Fibroblast of lung (primary cell): ENCODE measurements around the gene APAF1. TPM values are rescaled to one million over a fixed set of nuclear protein-coding genes. Genes with fewer than 3 reads are reported as not detected.

ENCODE experiments used
- DNase-seq, 2 donors: peaks; one replicate each; pipeline versions ENCODE4 v3.0.0 to v3.0.0-alpha.2; 2010; ENCODE audit warnings: low read depth in 2 of 2
- H2AFZ ChIP-seq: 2 replicates; pipeline ENCODE4 v1.5.1; 2012; ENCODE audit warnings: low read length, control low read depth, inconsistent platforms
- H3K27ac ChIP-seq: 2 replicates; pipeline ENCODE4 v1.5.1; 2011; ENCODE audit warnings: low read length, control low read depth; ENCODE audit not compliant: insufficient read depth
- H3K27me3 ChIP-seq: 2 replicates; pipeline ENCODE4 v1.5.1; 2011; ENCODE audit warnings: mild to moderate bottlenecking, low read length; ENCODE audit not compliant: control insufficient read depth, insufficient read depth
- H3K36me3 ChIP-seq: 2 replicates; pipeline ENCODE4 v1.5.1; 2011; ENCODE audit warnings: low read length; ENCODE audit not compliant: control insufficient read depth, insufficient read depth
- H3K4me1 ChIP-seq: 2 replicates; pipeline ENCODE4 v1.5.1; 2011; ENCODE audit warnings: low read length; ENCODE audit not compliant: control insufficient read depth, insufficient read depth; ENCODE audit errors: extremely low read depth
- H3K4me2 ChIP-seq: 2 replicates; pipeline ENCODE4 v1.5.1; 2011; ENCODE audit warnings: low read length, control low read depth; ENCODE audit not compliant: insufficient read depth; ENCODE audit errors: extremely low read depth
- H3K4me3 ChIP-seq, 4 experiments: fragments of 200-600 bp in 1 of 4; sonication (generic) in 1 of 4; replicated peaks in 1 of 4; 2 replicates each; pipeline ENCODE4 v1.5.1; 2011 to 2016; ENCODE audit warnings: low read length in 4 of 4, low read depth in 3 of 4, mild to moderate bottlenecking in 3 of 4, control low read depth in 2 of 4, inconsistent platforms in 1 of 4, mixed read lengths in 1 of 4; ENCODE audit not compliant: insufficient read depth in 1 of 4; ENCODE audit errors: control extremely low read depth in 1 of 4
- H3K79me2 ChIP-seq: 2 replicates; pipeline ENCODE4 v1.5.1; 2012; ENCODE audit warnings: mild to moderate bottlenecking, low read length, inconsistent platforms; ENCODE audit not compliant: control insufficient read depth, insufficient read depth
- H3K9ac ChIP-seq: 2 replicates; pipeline ENCODE4 v1.5.1; 2011; ENCODE audit warnings: mild to moderate bottlenecking, low read length, control low read depth; ENCODE audit not compliant: insufficient read depth
- H3K9me3 ChIP-seq: 2 replicates; pipeline ENCODE4 v1.5.1; 2012; ENCODE audit warnings: low read depth, low read length; ENCODE audit not compliant: control insufficient read depth, insufficient read depth
- H4K20me1 ChIP-seq: 2 replicates; pipeline ENCODE4 v1.5.1; 2011; ENCODE audit warnings: low read length; ENCODE audit not compliant: control insufficient read depth, insufficient read depth; ENCODE audit errors: extremely low read depth
- EZH2 ChIP-seq: IDR thresholded peaks from 2 replicates; pipeline ENCODE4 v1.5.1; 2012; ENCODE audit warnings: low read length, control low read depth, mild to moderate bottlenecking; ENCODE audit errors: missing control alignments
- polyA plus RNA-seq, 2 donors: library from polyadenylated mRNA; depleted of rRNA in 1 of 2; stranded (reverse) in 1 of 2; unstranded in 1 of 2; fragments of >200 nt; gene quantifications; 2 replicates each; pipeline ENCODE4 v1.2.1, GENCODE V29; 2011 to 2012; ENCODE audit warnings: missing spikeins in 1 of 2
- total RNA-seq: library from RNA; depleted of rRNA; stranded (reverse); fragments of >200 nt; gene quantifications from 2 replicates; pipeline ENCODE4 v1.2.1, GENCODE V29; 2014
- TF ChIP-seq, protein P1 (sequence below), 2 donors: IDR thresholded peaks in 1 of 2; conservative IDR thresholded peaks in 1 of 2; 1 replicate in 1 of 2; 2 replicates in 1 of 2; pipeline ENCODE4 v1.5.1; 2011 to 2012; ENCODE audit warnings: low read length in 2 of 2, control low read depth in 1 of 2, inconsistent platforms in 1 of 2, low read depth in 1 of 2, mild to moderate bottlenecking in 1 of 2

Gene APAF1
- total and polyA plus RNA-seq, 2 donors (not counting 1 experiment from before 2014, with no cell fraction given), result 13.6 to 23.3 TPM

GRCh38 chr12:98744680-98745079 lies 99.6 kb downstream of the APAF1 start:
- Histone ChIP-seq H3K79me2 (no peaks in the 10 kb centered on the region), H3K4me2 (no peak overlapping the region), H4K20me1 (no peaks in the 10 kb centered on the region), H3K4me1 (no peaks in the 10 kb centered on the region), H3K27ac (no peak overlapping the region), H2AFZ (no peak overlapping the region), H3K4me3 (no peak overlapping the region), H3K9ac (no peak overlapping the region), H3K9me3 (no peaks in the 10 kb centered on the region), H3K36me3 (no peaks in the 10 kb centered on the region), H3K27me3 (peaks cover 4% of the 10 kb centered on the region)
- TF ChIP-seq EZH2, result no peak
- TF ChIP-seq, protein P1, sequence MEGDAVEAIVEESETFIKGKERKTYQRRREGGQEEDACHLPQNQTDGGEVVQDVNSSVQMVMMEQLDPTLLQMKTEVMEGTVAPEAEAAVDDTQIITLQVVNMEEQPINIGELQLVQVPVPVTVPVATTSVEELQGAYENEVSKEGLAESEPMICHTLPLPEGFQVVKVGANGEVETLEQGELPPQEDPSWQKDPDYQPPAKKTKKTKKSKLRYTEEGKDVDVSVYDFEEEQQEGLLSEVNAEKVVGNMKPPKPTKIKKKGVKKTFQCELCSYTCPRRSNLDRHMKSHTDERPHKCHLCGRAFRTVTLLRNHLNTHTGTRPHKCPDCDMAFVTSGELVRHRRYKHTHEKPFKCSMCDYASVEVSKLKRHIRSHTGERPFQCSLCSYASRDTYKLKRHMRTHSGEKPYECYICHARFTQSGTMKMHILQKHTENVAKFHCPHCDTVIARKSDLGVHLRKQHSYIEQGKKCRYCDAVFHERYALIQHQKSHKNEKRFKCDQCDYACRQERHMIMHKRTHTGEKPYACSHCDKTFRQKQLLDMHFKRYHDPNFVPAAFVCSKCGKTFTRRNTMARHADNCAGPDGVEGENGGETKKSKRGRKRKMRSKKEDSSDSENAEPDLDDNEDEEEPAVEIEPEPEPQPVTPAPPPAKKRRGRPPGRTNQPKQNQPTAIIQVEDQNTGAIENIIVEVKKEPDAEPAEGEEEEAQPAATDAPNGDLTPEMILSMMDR (conservative IDR thresholded peaks at IDR 0.05 in 1 of 2, IDR thresholded peaks at IDR 0.05 in 1 of 2; ENCODE audit: low read depth in 1 of 2, low read length in 2 of 2), result no peak
- DNase-seq, result no peak

GRCh38 chr12:98745578-98746391 lies 100.7 kb downstream of the APAF1 start:
- no peaks in the 10 kb centered on the region for H3K4me1 ChIP-seq
- no peaks in the 10 kb centered on the region for H4K20me1 ChIP-seq
- DNase-seq, result peak in 1 of 2 donors; percentile 21
- H3K4me2 ChIP-seq, result peak overlapping the region; percentile 80
- H3K9ac ChIP-seq, result no peak overlapping the region
- TF ChIP-seq EZH2, result no peak
- TF ChIP-seq, protein P1 (conservative IDR thresholded peaks at IDR 0.05 in 1 of 2, IDR thresholded peaks at IDR 0.05 in 1 of 2; ENCODE audit: low read depth in 1 of 2, low read length in 2 of 2), result no peak
- peaks cover 4% of the 10 kb centered on the region for H3K27me3 ChIP-seq
- no peaks in the 10 kb centered on the region for H3K36me3 ChIP-seq
- no peaks in the 10 kb centered on the region for H3K79me2 ChIP-seq
- H3K4me3 ChIP-seq, result peak overlapping the region; percentile 32 to 61 (median 48)
- H3K27ac ChIP-seq, result no peak overlapping the region
- H3K9me3 ChIP-seq, result no peaks in the 10 kb centered on the region
- H2AFZ ChIP-seq, result peak overlapping the region; percentile 77

DNA sequence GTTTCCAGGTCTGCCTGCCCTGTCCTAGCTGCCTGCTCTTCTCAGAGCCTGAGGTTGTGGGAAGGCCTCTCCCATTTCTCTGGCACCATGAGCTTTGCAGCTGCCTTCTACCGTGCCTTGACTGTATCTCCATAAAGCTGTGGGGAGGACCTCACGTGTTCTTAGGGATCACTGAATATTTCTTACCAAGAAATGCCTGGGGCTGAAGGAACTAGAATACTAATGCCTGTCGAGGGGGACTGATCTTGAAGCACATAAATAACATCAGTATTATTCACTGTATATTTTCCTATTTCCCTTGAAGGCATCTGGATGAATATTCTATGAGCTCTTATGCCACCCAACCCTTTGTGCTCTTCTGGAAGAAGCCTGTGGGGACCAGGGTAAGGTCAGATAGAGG lies 103.4 kb downstream of the APAF1 start:
- H3K4me2 ChIP-seq, result no peak overlapping the region
- peaks cover 4% of the 10 kb centered on the region for H3K27me3 ChIP-seq
- no peak overlapping the region for H3K4me3 ChIP-seq
- no peak for DNase-seq
- no peaks in the 10 kb centered on the region for H3K4me1 ChIP-seq
- H3K79me2 ChIP-seq, result no peaks in the 10 kb centered on the region
- H4K20me1 ChIP-seq, result no peaks in the 10 kb centered on the region
- H2AFZ ChIP-seq, result no peak overlapping the region
- H3K9ac ChIP-seq, result no peak overlapping the region
- H3K27ac ChIP-seq, result no peak overlapping the region
- TF ChIP-seq, protein P1 (conservative IDR thresholded peaks at IDR 0.05 in 1 of 2, IDR thresholded peaks at IDR 0.05 in 1 of 2; ENCODE audit: low read depth in 1 of 2, low read length in 2 of 2), result no peak
- TF ChIP-seq EZH2, result no peak
- no peaks in the 10 kb centered on the region for H3K36me3 ChIP-seq
- H3K9me3 ChIP-seq, result no peaks in the 10 kb centered on the region
